Gastrocnemius medialis (tissue), 4 donors: ENCODE data around the gene AHDC1. TPM values are rescaled to one million over a fixed set of nuclear protein-coding genes. Genes with fewer than 3 reads are reported as not detected.
"Not testable (repeated sequence)": the region's sequence is repeated elsewhere in the genome, so short reads cannot be mapped to it uniquely, and the experiment has no call there.

Experiments used
- ATAC-seq, 2 donors: fragments of 150-250 bp; one replicate each; pipeline ENCODE4 v1.9.1; 2016
- DNase-seq, 2 donors: peaks; one replicate each; pipeline ENCODE4 v3.0.0-alpha.2; 2019
- H3K27ac ChIP-seq, 4 donors: fragments of 200-600 bp; sonication (generic); 1 replicate in 1 of 4; 2 replicates in 3 of 4; pipeline ENCODE4 v1.5.1; 2016 to 2018; ENCODE audit warnings: mild to moderate bottlenecking in 2 of 4, moderate library complexity in 1 of 4
- H3K27me3 ChIP-seq, 3 donors: fragments of 200-600 bp; sonication (generic) in 2 of 3; 1 replicate in 1 of 3; 2 replicates in 2 of 3; pipeline versions ENCODE4 v1.5.1 to v1.6.0; 2016 to 2019; ENCODE audit warnings: mild to moderate bottlenecking in 1 of 3, moderate library complexity in 1 of 3
- H3K36me3 ChIP-seq, 2 donors: fragments of 200-600 bp; sonication (generic) in 1 of 2; one replicate each; pipeline ENCODE4 v1.5.1; 2017 to 2018
- H3K4me1 ChIP-seq, 2 donors: fragments of 200-600 bp; sonication (generic) in 1 of 2; one replicate each; pipeline ENCODE4 v1.5.1; 2016 to 2017; ENCODE audit warnings: mild to moderate bottlenecking in 2 of 2
- H3K4me3 ChIP-seq, 4 donors: fragments of 200-600 bp; sonication (generic) in 3 of 4; 1 replicate in 1 of 4; 2 replicates in 3 of 4; pipeline ENCODE4 v1.5.1; 2016 to 2019; ENCODE audit warnings: mild to moderate bottlenecking in 2 of 4
- H3K9me3 ChIP-seq, 3 donors: fragments of 200-600 bp; sonication (generic) in 2 of 3; 1 replicate in 1 of 3; 2 replicates in 2 of 3; pipeline ENCODE4 v1.5.1; 2016 to 2019
- POLR2A ChIP-seq, 2 donors: fragments of 450-650 bp; IDR thresholded peaks; one replicate each; pipeline ENCODE4 v1.6.1; 2017; ENCODE audit warnings: antibody characterized with exemption in 2 of 2, mild to moderate bottlenecking in 2 of 2, moderate library complexity in 2 of 2
- in situ Hi-C, 4 donors: fragments of 200-750 bp; cut with MboI; loops; one replicate each; pipeline versions ENCODE4 v1.15.0 to v1.8.0; 2017; ENCODE audit warnings: low sequenced_read_pairs in 4 of 4
- intact Hi-C: fragments of 100-400 bp; cut with DNase I; formaldehyde crosslinking; loops from one replicate; pipeline ENCODE4 v1.15.1; 2023; ENCODE audit warnings: low total_unique reads
- total RNA-seq, 4 donors: library from RNA; depleted of rRNA; stranded (reverse); fragments of >200 nt; gene quantifications; one replicate each; pipeline versions ENCODE4 v1.1.0 to v1.2.3, GENCODE V29; 2016
- TF ChIP-seq, protein P1 (sequence below), 5 experiments: fragments of 450-650 bp in 3 of 5; fragments of 200-600 bp in 2 of 5; sonication (generic) in 2 of 5; IDR thresholded peaks in 4 of 5; conservative IDR thresholded peaks in 1 of 5; 1 replicate in 4 of 5; 2 replicates in 1 of 5; pipeline ENCODE4 v1.5.1; 2016 to 2019; ENCODE audit warnings: antibody characterized with exemption in 5 of 5, mild to moderate bottlenecking in 3 of 5, moderate library complexity in 3 of 5

The AHDC1 gene
- total RNA-seq, 4 donors from 2014 or later, result 22.2 to 57.9 (median 35.2) TPM

DNA sequence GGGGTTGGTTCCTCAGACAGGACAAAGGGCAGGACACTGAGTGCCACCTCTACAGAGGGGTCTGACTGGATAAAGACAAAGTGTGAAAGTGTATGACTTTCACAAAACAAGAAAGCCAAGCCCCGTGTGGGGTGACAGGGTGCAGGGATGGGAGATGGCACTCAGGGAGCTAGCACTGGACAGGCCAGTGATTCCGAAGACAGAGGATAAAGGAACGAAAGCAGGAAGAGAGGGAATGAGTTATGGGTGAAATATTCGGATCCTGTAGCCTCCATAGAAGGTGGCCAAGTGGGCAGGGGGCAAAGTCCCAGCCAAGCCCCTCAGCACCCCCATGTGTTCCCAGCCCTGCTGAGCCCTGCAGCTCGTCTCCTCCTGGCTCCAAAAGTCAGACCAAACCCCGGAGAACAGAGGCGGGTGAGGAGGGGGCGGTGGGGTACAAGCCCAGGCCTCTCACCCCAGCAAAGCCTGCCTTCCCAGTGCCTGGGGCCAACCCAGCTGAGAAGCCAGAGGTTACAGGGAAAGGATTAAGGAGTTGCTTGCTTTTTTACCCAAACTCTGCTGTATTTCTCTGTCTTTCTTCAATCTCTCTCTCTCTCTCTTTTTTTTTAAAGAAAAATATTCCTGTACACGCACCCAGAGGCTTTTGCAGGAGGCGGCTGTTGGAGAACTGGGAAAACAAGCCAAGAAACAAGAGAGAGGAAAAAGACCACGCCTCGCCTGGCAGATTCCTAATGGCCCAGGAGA, 99.9 kb downstream of the AHDC1 start:
- ATAC-seq (peak in 1 of 2 donors; percentile 7), DNase-seq (no peak)
- Histone ChIP-seq H3K4me1 (peaks cover 17 to 22% of the 10 kb centered on the region in 2 donors), H3K4me3 (peak overlapping the region in 3 of 4 donors; percentile 2 to 27 (median 4)), H3K36me3 (no peaks in the 10 kb centered on the region), H3K9me3 (no peaks in the 10 kb centered on the region), H3K27ac (peak overlapping the region; percentile 76 to 86 (median 80)), H3K27me3 (no peaks in the 10 kb centered on the region)
- intact Hi-C loops, result no loop called here
- no peak for TF ChIP-seq POLR2A (IDR thresholded peaks at IDR 0.05)
- TF ChIP-seq, protein P1, sequence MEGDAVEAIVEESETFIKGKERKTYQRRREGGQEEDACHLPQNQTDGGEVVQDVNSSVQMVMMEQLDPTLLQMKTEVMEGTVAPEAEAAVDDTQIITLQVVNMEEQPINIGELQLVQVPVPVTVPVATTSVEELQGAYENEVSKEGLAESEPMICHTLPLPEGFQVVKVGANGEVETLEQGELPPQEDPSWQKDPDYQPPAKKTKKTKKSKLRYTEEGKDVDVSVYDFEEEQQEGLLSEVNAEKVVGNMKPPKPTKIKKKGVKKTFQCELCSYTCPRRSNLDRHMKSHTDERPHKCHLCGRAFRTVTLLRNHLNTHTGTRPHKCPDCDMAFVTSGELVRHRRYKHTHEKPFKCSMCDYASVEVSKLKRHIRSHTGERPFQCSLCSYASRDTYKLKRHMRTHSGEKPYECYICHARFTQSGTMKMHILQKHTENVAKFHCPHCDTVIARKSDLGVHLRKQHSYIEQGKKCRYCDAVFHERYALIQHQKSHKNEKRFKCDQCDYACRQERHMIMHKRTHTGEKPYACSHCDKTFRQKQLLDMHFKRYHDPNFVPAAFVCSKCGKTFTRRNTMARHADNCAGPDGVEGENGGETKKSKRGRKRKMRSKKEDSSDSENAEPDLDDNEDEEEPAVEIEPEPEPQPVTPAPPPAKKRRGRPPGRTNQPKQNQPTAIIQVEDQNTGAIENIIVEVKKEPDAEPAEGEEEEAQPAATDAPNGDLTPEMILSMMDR (IDR thresholded peaks at IDR 0.05 in 4 of 5, conservative IDR thresholded peaks at IDR 0.05 in 1 of 5), result no peak
- in situ Hi-C loops, result loop anchor here in 2 of 4 donors (25.0 kb wide), 1 partner anchor 92 kb away; no protein-coding TSS in a partner anchor

DNA sequence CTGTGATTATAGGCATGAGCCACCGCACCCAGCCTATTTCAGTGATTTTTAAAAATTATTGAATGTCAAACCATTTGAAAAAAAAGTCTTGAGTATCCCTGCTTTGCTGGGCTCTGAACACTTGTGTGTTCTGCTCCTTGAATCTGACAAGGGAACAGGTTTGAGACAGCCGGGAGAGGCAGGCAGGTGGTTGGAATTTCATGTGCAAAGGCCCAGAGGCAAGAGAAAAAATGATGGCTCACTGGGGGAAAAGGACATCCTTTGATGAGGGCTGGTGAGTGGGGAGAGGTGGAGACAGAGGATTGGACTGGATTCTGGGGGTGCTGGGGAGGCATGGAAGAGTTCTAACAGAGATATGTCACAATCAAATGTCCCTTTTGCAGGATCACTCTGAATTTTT, 100.9 kb downstream of the AHDC1 start:
- Histone ChIP-seq H3K9me3 (no peaks in the 10 kb centered on the region), H3K4me1 (peaks cover 17 to 22% of the 10 kb centered on the region in 2 donors), H3K36me3 (no peaks in the 10 kb centered on the region), H3K27ac (peak overlapping the region in 3 of 4 donors; percentile 78 to 86 (median 83)), H3K27me3 (no peaks in the 10 kb centered on the region), H3K4me3 (no peak overlapping the region)
- intact Hi-C loops (no loop called here), in situ Hi-C loops (loop anchor here in 2 of 4 donors (25.0 kb wide), 1 partner anchor 91 kb away; no protein-coding TSS in a partner anchor)
- DNase-seq, result no peak
- ATAC-seq, result no peak
- no peak for TF ChIP-seq POLR2A (IDR thresholded peaks at IDR 0.05)

DNA sequence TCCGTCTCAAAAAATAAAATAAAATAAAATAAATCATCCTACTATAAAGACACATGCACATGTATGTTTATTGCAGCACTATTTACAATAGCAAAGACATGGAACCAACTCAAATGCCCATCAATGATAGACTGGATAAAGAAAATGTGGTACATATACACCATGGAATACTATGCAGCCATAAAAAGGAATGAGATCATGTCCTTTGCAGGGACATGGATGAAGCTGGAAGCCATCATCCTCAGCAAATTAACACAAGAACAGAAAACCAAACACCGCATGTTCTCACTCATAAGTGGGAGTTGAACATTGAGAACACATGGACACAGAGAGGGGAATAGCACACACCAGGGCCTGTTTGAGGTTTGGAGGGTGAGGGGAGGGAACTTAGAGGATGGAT, 102.8 kb downstream of the AHDC1 start:
- in situ Hi-C loops, result loop anchor here in 2 of 4 donors (25.0 kb wide), 1 partner anchor 89 kb away; no protein-coding TSS in a partner anchor
- ATAC-seq, DNase-seq, H3K4me3 ChIP-seq, H3K27ac ChIP-seq, H3K9me3 ChIP-seq, H3K36me3 ChIP-seq, intact Hi-C loops, H3K27me3 ChIP-seq: not testable (repeated sequence)
- peaks cover 17 to 22% of the 10 kb centered on the region in 2 donors for H3K4me1 ChIP-seq

DNA sequence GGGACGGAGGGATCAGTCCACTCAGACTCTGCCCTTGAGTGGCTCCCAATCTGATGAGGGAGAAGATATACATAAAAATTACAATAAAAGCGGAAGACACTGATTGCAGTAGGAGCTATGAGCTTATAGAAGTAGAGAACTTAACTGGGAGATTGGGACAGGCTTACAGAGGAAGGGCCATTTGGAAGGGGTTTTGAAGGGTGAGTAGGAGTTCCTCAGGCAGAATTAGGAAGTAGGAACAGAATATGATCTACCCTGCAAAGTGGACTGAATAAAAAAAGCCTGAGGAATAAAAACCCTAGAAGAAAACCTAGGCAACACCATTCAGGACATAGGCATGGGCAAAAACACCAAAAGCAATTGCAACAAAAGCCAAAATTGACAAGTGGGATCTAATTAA, 104.8 kb downstream of the AHDC1 start:
- Histone ChIP-seq H3K36me3 (no peaks in the 10 kb centered on the region), H3K27ac (no peak overlapping the region), H3K4me1 (peaks cover 2 to 10% of the 10 kb centered on the region in 2 donors), H3K9me3 (no peaks in the 10 kb centered on the region), H3K27me3 (no peaks in the 10 kb centered on the region), H3K4me3 (no peak overlapping the region)
- no peak for TF ChIP-seq POLR2A (IDR thresholded peaks at IDR 0.05)
- TF ChIP-seq, protein P1 (IDR thresholded peaks at IDR 0.05 in 4 of 5, conservative IDR thresholded peaks at IDR 0.05 in 1 of 5), result no peak
- intact Hi-C loops, result no loop called here
- DNase-seq (no peak), ATAC-seq (no peak)
- in situ Hi-C loops, result no loop called here

DNA sequence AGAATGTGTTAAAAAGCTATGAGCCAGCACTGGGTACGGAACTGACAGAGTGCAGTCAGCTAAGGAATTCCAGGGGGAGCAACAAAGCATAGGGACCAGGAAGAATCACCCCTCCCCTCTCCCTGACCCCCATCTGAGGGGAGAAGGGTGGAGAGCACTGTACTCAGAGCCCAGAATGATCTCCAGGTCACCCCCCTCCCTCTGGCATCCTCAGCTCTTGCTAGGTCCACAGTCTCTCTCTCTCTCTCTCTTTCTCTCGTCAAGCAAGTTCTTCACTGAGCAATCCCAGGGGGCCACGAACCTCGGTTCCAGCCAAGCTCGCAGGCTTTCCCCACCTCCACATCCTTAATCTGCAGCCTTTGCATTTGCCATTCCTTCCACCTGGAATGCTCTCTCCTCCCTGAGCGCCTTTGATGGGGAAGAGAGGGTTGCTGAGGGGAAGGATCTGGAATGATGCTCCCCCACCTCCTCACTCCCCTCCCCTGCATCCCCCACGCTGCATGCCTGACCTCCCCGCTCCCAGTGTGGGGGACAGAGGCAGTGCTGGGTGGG, 107.3 kb downstream of the AHDC1 start:
- TF ChIP-seq, protein P1 (IDR thresholded peaks at IDR 0.05 in 4 of 5, conservative IDR thresholded peaks at IDR 0.05 in 1 of 5), result no peak
- no peak for TF ChIP-seq POLR2A (IDR thresholded peaks at IDR 0.05)
- Histone ChIP-seq H3K36me3 (no peaks in the 10 kb centered on the region), H3K27ac (no peak overlapping the region), H3K4me3 (no peak overlapping the region), H3K27me3 (no peaks in the 10 kb centered on the region), H3K9me3 (no peaks in the 10 kb centered on the region), H3K4me1 (peaks cover 11 to 13% of the 10 kb centered on the region in 2 donors)
- ATAC-seq (no peak), DNase-seq (no peak)
- intact Hi-C loops (no loop called here), in situ Hi-C loops (no loop called here)
